Measurements from ENCODE around the gene FIP1L1.
A peak's percentile ranks its signal among the peaks of the same experiment; 100 is the strongest.

Gene FIP1L1

GRCh38 chr4:53455766-53456165 lies 78.3 kb downstream of the FIP1L1 start:
- ATAC-seq = no peak
- no peak for TF ChIP-seq RARB (CRISPR knock-in tag; IDR thresholded peaks at IDR 0.05)
- no peak for TF ChIP-seq ZNF70 (CRISPR knock-in tag; IDR thresholded peaks at IDR 0.05)
- no peak for TF ChIP-seq CSRNP3 (CRISPR knock-in tag; IDR thresholded peaks at IDR 0.05)
- TF ChIP-seq PATZ1 (CRISPR knock-in tag; IDR thresholded peaks at IDR 0.05; ENCODE audit: borderline replicate concordance) = no peak
- no peak for TF ChIP-seq ZNF565 (CRISPR knock-in tag; conservative IDR thresholded peaks at IDR 0.05; ENCODE audit: low read depth)
- TF ChIP-seq, protein P1, sequence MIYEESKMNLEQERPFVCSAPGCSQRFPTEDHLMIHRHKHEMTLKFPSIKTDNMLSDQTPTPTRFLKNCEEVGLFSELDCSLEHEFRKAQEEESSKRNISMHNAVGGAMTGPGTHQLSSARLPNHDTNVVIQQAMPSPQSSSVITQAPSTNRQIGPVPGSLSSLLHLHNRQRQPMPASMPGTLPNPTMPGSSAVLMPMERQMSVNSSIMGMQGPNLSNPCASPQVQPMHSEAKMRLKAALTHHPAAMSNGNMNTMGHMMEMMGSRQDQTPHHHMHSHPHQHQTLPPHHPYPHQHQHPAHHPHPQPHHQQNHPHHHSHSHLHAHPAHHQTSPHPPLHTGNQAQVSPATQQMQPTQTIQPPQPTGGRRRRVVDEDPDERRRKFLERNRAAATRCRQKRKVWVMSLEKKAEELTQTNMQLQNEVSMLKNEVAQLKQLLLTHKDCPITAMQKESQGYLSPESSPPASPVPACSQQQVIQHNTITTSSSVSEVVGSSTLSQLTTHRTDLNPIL (CRISPR knock-in tag; IDR thresholded peaks at IDR 0.05; ENCODE audit: low read depth) = no peak

DNA sequence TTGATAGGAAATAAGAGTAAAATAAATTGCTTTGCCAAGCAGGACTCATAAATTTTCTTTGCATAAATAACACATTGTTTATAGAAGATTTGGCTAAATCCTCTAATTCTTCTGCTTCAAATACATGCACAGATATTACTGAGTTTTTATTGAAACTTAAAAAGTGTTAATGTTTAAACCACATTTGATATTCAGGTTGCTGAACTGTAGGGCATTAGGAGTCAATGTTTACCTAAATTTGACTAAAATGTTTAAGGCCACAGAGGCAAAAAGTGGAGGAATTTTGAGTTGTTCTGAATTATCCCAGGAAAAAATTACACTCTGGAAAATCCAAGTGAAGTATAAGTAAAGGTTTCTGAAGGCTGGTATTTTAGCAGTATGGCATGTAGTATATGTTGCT lies 78.7 kb downstream of the FIP1L1 start:
- ATAC-seq = no peak
- TF ChIP-seq ARNTL (CRISPR knock-in tag; IDR thresholded peaks at IDR 0.05; ENCODE audit: borderline replicate concordance, low read depth) = no peak
- TF ChIP-seq OSR1 (CRISPR knock-in tag; IDR thresholded peaks at IDR 0.05) = no peak
- no peak for TF ChIP-seq ZNF8 (CRISPR knock-in tag; IDR thresholded peaks at IDR 0.05)
- TF ChIP-seq ZFP30 (CRISPR knock-in tag; IDR thresholded peaks at IDR 0.05) = no peak
- TF ChIP-seq TSHZ2 (CRISPR knock-in tag; IDR thresholded peaks at IDR 0.05) = no peak
- TF ChIP-seq CSRNP3 (CRISPR knock-in tag; IDR thresholded peaks at IDR 0.05) = no peak
- no peak for TF ChIP-seq CSDC2 (CRISPR knock-in tag; IDR thresholded peaks at IDR 0.05)
- no peak for TF ChIP-seq PPARA (CRISPR knock-in tag; IDR thresholded peaks at IDR 0.05; ENCODE audit: borderline replicate concordance)
- no peak for TF ChIP-seq ZNF565 (CRISPR knock-in tag; conservative IDR thresholded peaks at IDR 0.05; ENCODE audit: low read depth)

- peak; percentile 76 for ATAC-seq
- TF ChIP-seq CSRNP3 (CRISPR knock-in tag; IDR thresholded peaks at IDR 0.05) (no peak), TOX (CRISPR knock-in tag; IDR thresholded peaks at IDR 0.05; ENCODE audit: borderline replicate concordance) (no peak), ISL1 (CRISPR knock-in tag; IDR thresholded peaks at IDR 0.05) (peak; percentile 22; the same call in 1 of the 2 replicates)
These were observed 82.1 kb downstream of the FIP1L1 start for GRCh38 chr4:53459548-53459947.

DNA sequence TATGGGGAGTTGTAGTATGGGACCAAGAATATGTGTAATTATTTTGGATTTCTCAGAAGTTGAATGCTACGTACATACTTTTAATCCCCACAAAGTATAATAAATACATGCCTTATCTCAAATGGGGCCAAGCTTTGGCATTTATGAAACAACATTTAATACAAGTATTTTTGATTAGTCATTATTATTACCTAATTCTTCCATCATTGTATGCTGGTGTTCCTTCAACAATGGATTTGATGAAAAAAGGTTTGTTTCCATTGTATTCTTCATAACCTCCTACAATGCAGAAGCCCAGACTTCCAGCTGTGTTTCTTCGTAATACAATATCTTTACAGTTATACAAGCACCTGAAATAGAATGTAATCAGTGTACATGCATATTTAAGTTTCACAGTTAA lies 83.8 kb downstream of the FIP1L1 start:
- no peak for ATAC-seq
- TF ChIP-seq CSDC2 (CRISPR knock-in tag; IDR thresholded peaks at IDR 0.05) (no peak), OSR1 (CRISPR knock-in tag; IDR thresholded peaks at IDR 0.05) (no peak), ZNF8 (CRISPR knock-in tag; IDR thresholded peaks at IDR 0.05) (no peak), ZFP3 (CRISPR knock-in tag; IDR thresholded peaks at IDR 0.05) (no peak), SNAI2 (CRISPR knock-in tag; IDR thresholded peaks at IDR 0.05) (no peak), ZNF565 (CRISPR knock-in tag; conservative IDR thresholded peaks at IDR 0.05; ENCODE audit: low read depth) (no peak), ZFP30 (CRISPR knock-in tag; IDR thresholded peaks at IDR 0.05) (no peak), ARNTL (CRISPR knock-in tag; IDR thresholded peaks at IDR 0.05; ENCODE audit: borderline replicate concordance, low read depth) (no peak), TCF4 (CRISPR knock-in tag; IDR thresholded peaks at IDR 0.05; ENCODE audit: borderline replicate concordance) (no peak), GLIS3 (CRISPR knock-in tag; IDR thresholded peaks at IDR 0.05) (no peak), ZNF70 (CRISPR knock-in tag; IDR thresholded peaks at IDR 0.05) (no peak), RARB (CRISPR knock-in tag; IDR thresholded peaks at IDR 0.05) (no peak)
- TF ChIP-seq, protein P1 (CRISPR knock-in tag; IDR thresholded peaks at IDR 0.05; ENCODE audit: low read depth) = no peak

Data from SK-N-SH treated with all-trans-retinoic acid at 6 μM for 48 hours (cell line).